ENCODE data around the gene ST7.
"Not testable (repeated sequence)": the region's sequence is repeated elsewhere in the genome, so short reads cannot be mapped to it uniquely, and the experiment has no call there.

The ST7 gene

DNA sequence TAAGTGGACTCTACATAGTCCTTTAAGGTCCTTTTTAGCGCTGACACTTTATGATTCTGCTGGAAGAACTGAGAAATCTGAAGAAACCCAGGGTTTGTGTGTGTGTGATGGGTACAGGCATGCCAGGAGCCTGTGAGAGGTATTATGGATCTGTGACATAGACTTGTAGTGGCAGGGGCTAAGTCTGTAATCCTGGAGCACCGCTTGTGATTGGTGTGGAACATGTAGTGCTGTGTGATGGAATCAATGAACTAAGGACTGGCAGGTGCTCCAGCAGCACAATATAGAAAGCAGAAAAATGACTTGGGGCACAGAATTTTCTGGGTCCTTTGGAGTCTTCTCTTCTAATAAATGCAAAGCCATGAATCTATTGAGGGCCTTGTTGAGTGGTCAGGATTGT, 163.9 kb downstream of the ST7 start:
- H3K36me3 Mint-ChIP-seq (ENCODE audit: low read depth), result no peaks in the 10 kb centered on the region
- H3K4me3 Mint-ChIP-seq, result no peak overlapping the region
- H3K27ac Mint-ChIP-seq, result peak overlapping the region in 1 of 3 experiments; percentile 15
- TF ChIP-seq, protein P1, sequence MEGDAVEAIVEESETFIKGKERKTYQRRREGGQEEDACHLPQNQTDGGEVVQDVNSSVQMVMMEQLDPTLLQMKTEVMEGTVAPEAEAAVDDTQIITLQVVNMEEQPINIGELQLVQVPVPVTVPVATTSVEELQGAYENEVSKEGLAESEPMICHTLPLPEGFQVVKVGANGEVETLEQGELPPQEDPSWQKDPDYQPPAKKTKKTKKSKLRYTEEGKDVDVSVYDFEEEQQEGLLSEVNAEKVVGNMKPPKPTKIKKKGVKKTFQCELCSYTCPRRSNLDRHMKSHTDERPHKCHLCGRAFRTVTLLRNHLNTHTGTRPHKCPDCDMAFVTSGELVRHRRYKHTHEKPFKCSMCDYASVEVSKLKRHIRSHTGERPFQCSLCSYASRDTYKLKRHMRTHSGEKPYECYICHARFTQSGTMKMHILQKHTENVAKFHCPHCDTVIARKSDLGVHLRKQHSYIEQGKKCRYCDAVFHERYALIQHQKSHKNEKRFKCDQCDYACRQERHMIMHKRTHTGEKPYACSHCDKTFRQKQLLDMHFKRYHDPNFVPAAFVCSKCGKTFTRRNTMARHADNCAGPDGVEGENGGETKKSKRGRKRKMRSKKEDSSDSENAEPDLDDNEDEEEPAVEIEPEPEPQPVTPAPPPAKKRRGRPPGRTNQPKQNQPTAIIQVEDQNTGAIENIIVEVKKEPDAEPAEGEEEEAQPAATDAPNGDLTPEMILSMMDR (IDR thresholded peaks at IDR 0.05; ENCODE audit: unreplicated experiment in 3 of 3), result no peak
- no peaks in the 10 kb centered on the region for H3K27me3 Mint-ChIP-seq (ENCODE audit: low read depth)
- H3K4me1 Mint-ChIP-seq, result peaks cover 63% of the 10 kb centered on the region
- no peaks in the 10 kb centered on the region for H3K9me3 Mint-ChIP-seq

DNA sequence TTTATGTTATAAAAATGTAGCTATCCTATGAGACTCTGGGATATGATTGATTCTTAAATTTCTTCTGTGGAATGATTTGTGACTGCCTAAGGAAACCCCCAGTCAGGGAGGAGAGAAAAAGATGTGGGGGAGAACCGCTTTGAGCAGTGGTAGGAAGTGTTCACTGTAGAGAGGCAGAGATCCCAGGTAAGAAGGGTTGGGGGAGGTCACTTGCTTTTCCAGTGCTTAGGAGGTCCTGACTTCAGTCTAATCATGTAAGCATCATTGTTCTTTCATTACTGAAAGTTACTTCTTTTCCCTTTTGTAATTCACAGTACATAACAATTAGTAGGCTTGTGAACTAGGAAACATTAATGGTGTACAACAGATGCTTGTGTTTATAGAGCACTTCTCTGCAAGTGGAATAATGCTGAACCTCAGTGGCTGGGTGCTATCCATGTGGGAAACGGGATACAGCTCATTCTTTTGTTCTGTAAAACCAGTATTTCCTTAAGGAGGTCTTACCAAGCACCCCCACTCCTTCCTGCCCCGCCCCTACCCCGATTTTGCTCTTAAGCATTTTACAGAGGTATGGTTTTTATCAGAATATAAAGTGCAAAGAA, 165.4 kb downstream of the ST7 start:
- H3K4me1 Mint-ChIP-seq, result peaks cover 56% of the 10 kb centered on the region
- peak overlapping the region in 1 of 3 experiments; percentile 8 for H3K27ac Mint-ChIP-seq
- H3K4me3 Mint-ChIP-seq, result no peak overlapping the region
- TF ChIP-seq, protein P1 (IDR thresholded peaks at IDR 0.05; ENCODE audit: unreplicated experiment in 3 of 3), result no peak
- H3K9me3 Mint-ChIP-seq, result no peaks in the 10 kb centered on the region
- no peaks in the 10 kb centered on the region for H3K27me3 Mint-ChIP-seq (ENCODE audit: low read depth)
- no peaks in the 10 kb centered on the region for H3K36me3 Mint-ChIP-seq (ENCODE audit: low read depth)

DNA sequence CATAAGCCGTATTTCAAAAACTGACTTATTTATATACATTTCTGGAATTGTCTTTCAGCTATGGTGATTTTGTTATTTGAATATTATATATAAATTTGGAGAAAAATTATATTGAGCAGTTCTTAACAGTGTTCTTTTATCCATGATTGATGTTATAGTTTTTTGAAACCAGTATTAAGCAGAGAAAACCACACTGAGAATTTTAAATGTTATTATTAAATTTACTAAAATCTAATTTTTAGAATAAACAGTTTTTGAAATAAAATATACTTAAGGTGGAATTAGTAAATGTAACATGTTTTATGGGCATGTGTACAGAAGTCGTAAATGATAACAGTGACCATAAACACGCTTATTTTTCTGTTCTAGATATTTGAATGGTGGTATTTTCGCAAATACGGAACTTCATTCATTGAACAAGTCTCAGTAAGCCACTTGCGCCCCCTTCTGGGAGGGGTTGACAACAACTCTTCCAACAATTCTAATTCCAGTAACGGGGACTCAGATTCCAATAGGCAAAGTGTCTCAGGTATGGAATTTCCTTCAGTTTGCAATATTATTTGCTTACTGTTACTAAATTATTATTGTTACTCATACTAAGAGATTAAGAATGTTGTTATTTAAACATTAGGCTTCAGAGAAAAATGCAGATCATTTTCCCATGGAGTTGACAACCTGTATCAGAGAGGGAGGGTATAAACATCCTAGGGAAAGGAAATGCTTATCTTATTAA, 166.1 kb downstream of the ST7 start:
- Mint-ChIP-seq H3K27me3 (ENCODE audit: low read depth) (no peaks in the 10 kb centered on the region), H3K4me3 (no peak overlapping the region), H3K27ac (no peak overlapping the region), H3K36me3 (ENCODE audit: low read depth) (no peaks in the 10 kb centered on the region), H3K9me3 (no peaks in the 10 kb centered on the region), H3K4me1 (peaks cover 51% of the 10 kb centered on the region)
- TF ChIP-seq, protein P1 (IDR thresholded peaks at IDR 0.05; ENCODE audit: unreplicated experiment in 3 of 3), result peak; percentile 85 to 93 (median 88)

- H3K9me3 Mint-ChIP-seq; H3K36me3 Mint-ChIP-seq (ENCODE audit: low read depth): not testable (repeated sequence)
Measured at GRCh38 chr7:117120321-117120720, 167.0 kb downstream of the ST7 start.

GRCh38 chr7:117122036-117122435, 168.7 kb downstream of the ST7 start:
- H3K27me3 Mint-ChIP-seq (ENCODE audit: low read depth); H3K36me3 Mint-ChIP-seq (ENCODE audit: low read depth): not testable (repeated sequence)

More at GRCh38 chr7:117120321-117120720, 167.0 kb downstream of the ST7 start:
- H3K4me1 Mint-ChIP-seq, result peaks cover 47% of the 10 kb centered on the region
- H3K4me3 Mint-ChIP-seq; H3K27me3 Mint-ChIP-seq (ENCODE audit: low read depth); H3K27ac Mint-ChIP-seq: not testable (repeated sequence)

GRCh38 chr7:117122536-117122935, 169.2 kb downstream of the ST7 start:
- TF ChIP-seq, protein P1 (IDR thresholded peaks at IDR 0.05; ENCODE audit: unreplicated experiment in 3 of 3), result no peak
- Mint-ChIP-seq H3K36me3 (ENCODE audit: low read depth) (no peaks in the 10 kb centered on the region), H3K4me3 (no peak overlapping the region), H3K27me3 (ENCODE audit: low read depth) (no peaks in the 10 kb centered on the region), H3K27ac (no peak overlapping the region), H3K9me3 (no peaks in the 10 kb centered on the region), H3K4me1 (peaks cover 42% of the 10 kb centered on the region)

More at GRCh38 chr7:117122036-117122435, 168.7 kb downstream of the ST7 start:
- not testable (repeated sequence) for H3K4me3 Mint-ChIP-seq, H3K9me3 Mint-ChIP-seq
- peak overlapping the region in 1 of 3 experiments; percentile 36 for H3K27ac Mint-ChIP-seq
- peaks cover 40% of the 10 kb centered on the region for H3K4me1 Mint-ChIP-seq

Measured in nephron (organoid).